Stomach (tissue), 9 donors: ENCODE results near the gene EBF3. TPM values are rescaled to one million over a fixed set of nuclear protein-coding genes. Genes with fewer than 3 reads are reported as not detected.

Source experiments
- DNase-seq, 2 donors: peaks; one replicate each; pipeline versions ENCODE4 v3.0.0 to v3.0.0-alpha.2; 2013 to 2019
- H3K27ac ChIP-seq, 5 donors: fragments of 200-600 bp in 4 of 5; sonication (generic) in 4 of 5; one replicate each; pipeline ENCODE4 v1.5.1; 2013 to 2019; ENCODE audit warnings: mild to moderate bottlenecking in 1 of 5, moderate library complexity in 1 of 5
- H3K27me3 ChIP-seq, 3 donors: fragments of 200-600 bp; sonication (generic); one replicate each; pipeline ENCODE4 v1.5.1; 2017 to 2019; ENCODE audit warnings: mixed run types in 1 of 3
- H3K36me3 ChIP-seq, 4 donors: fragments of 200-600 bp; sonication (generic); 1 replicate in 3 of 4; 2 replicates in 1 of 4; pipeline ENCODE4 v1.5.1; 2016 to 2019
- H3K4me1 ChIP-seq, 4 donors: fragments of 200-600 bp; sonication (generic); one replicate each; pipeline ENCODE4 v1.5.1; 2016 to 2019
- H3K4me3 ChIP-seq, 4 donors: fragments of 200-600 bp; sonication (generic) in 3 of 4; one replicate each; pipeline ENCODE4 v1.5.1; 2016 to 2019; ENCODE audit warnings: mild to moderate bottlenecking in 1 of 4
- H3K9me3 ChIP-seq, 4 donors: fragments of 200-600 bp; sonication (generic); one replicate each; pipeline ENCODE4 v1.5.1; 2016 to 2019
- CTCF ChIP-seq, 7 experiments: fragments of 450-650 bp in 4 of 7; fragments of 200-600 bp in 3 of 7; sonication (generic) in 3 of 7; IDR thresholded peaks; one replicate each; pipeline ENCODE4 v1.5.1; 2016 to 2019; ENCODE audit warnings: antibody characterized with exemption in 7 of 7, control low read depth in 2 of 7, mild to moderate bottlenecking in 1 of 7
- EP300 ChIP-seq: sonication (generic); formaldehyde crosslinking; IDR thresholded peaks from one replicate; pipeline ENCODE4 v1.6.1; 2017; ENCODE audit warnings: antibody characterized with exemption
- POLR2A ChIP-seq, 4 donors: fragments of 450-650 bp; IDR thresholded peaks; one replicate each; pipeline ENCODE4 v1.6.1; 2016; ENCODE audit warnings: antibody characterized with exemption in 4 of 4, control low read depth in 2 of 4, mild to moderate bottlenecking in 1 of 4, moderate library complexity in 1 of 4
- POLR2AphosphoS5 ChIP-seq, 3 donors: sonication (generic); formaldehyde crosslinking; IDR thresholded peaks; one replicate each; pipeline ENCODE4 v1.6.1; 2016; ENCODE audit warnings: antibody characterized with exemption in 3 of 3
- WGBS, 5 donors: extraction: QIAGEN DNeasy Blood & Tissue Kit in 3 of 5; methylation state at CpG; one replicate each; pipeline versions ENCODE4 v1.1.5 to v1.1.7; 2013 to 2018; 5-methylcytosine and 5-hydroxymethylcytosine counted together
- intact Hi-C: fragments of 100-400 bp; cut with DNase I; formaldehyde crosslinking; loops from one replicate; pipeline ENCODE4 v1.15.1; 2023; ENCODE audit warnings: low total_unique reads
- polyA plus RNA-seq, 3 donors: library from polyadenylated mRNA; stranded (reverse); fragments of 200-250 nt; gene quantifications; one replicate each; pipeline ENCODE4 v1.2.3, GENCODE V29; 2013
- total RNA-seq, 5 donors: library from RNA; depleted of rRNA; stranded (reverse); fragments of >200 nt; gene quantifications; one replicate each; pipeline versions ENCODE4 v1.1.0 to v1.2.3, GENCODE V29; 2014 to 2016
- donor health status: healthy with polysubstance abuse.
- donor health status: Bipolar disorder and iron deficiency.
- donor health status: healthy.

EBF3 gene
- total and polyA plus RNA-seq, 8 donors: 0.19 to 7.3 (median 0.58) TPM; not detected in 3

GRCh38 chr10:129876838-129877237 is 87.2 kb downstream of the EBF3 start:
- 82 to 93% (median 84%) methylated on average over 5 of the region's 5 CpGs for WGBS, 5 donors
- Histone ChIP-seq H3K4me1 (no peaks in the 10 kb centered on the region), H3K36me3 (no peaks in the 10 kb centered on the region), H3K4me3 (no peak overlapping the region), H3K27ac (no peak overlapping the region), H3K27me3 (peaks cover 0 to 14% (median 3%) of the 10 kb centered on the region in 3 donors), H3K9me3 (no peaks in the 10 kb centered on the region)
- intact Hi-C loops: no loop called here
- TF ChIP-seq CTCF (IDR thresholded peaks at IDR 0.05): no peak
- TF ChIP-seq POLR2AphosphoS5 (IDR thresholded peaks at IDR 0.05): no peak
- no peak for TF ChIP-seq POLR2A (IDR thresholded peaks at IDR 0.05)
- no peak for TF ChIP-seq EP300
- DNase-seq: no peak

- 74 to 82% (median 77%) methylated on average over 11 of the region's 11 CpGs for WGBS, 5 donors
- H3K27ac ChIP-seq: no peak overlapping the region
- intact Hi-C loops: no loop called here
- no peak for DNase-seq
- H3K4me3 ChIP-seq: no peak overlapping the region
- no peaks in the 10 kb centered on the region for H3K9me3 ChIP-seq
- peaks cover 0 to 3% (median 2%) of the 10 kb centered on the region in 4 donors for H3K4me1 ChIP-seq
- peaks cover 0 to 7% (median 3%) of the 10 kb centered on the region in 3 donors for H3K27me3 ChIP-seq
- TF ChIP-seq CTCF (IDR thresholded peaks at IDR 0.05) (no peak), POLR2AphosphoS5 (IDR thresholded peaks at IDR 0.05) (no peak), EP300 (no peak), POLR2A (IDR thresholded peaks at IDR 0.05) (no peak)
- H3K36me3 ChIP-seq: no peaks in the 10 kb centered on the region
Observed at GRCh38 chr10:129875993-129876726, 87.9 kb downstream of the EBF3 start.

DNA sequence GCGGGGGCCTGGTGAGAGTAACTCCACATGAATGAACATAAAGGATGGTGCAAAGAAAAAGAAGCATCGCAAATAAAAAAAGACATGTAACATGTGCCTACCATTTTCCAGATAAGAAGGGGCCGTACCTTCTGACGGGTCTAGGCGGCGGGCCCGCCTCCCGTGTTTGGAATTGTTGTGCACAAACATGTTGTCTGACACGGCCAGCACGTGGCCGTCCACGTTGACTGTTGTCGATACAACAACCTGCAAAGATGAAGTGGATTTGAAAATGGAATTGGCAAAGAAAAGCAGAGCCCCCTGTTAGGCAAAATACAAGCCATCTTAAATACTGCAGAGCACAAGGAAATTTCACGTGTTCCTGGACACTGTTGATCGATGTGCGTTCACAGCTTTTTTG is 90.7 kb downstream of the EBF3 start:
- H3K27ac ChIP-seq: no peak overlapping the region
- no peak for TF ChIP-seq POLR2A (IDR thresholded peaks at IDR 0.05)
- no peak for TF ChIP-seq POLR2AphosphoS5 (IDR thresholded peaks at IDR 0.05)
- TF ChIP-seq CTCF (IDR thresholded peaks at IDR 0.05): no peak
- H3K36me3 ChIP-seq: no peaks in the 10 kb centered on the region
- H3K4me1 ChIP-seq: peaks cover 0 to 10% (median 4%) of the 10 kb centered on the region in 4 donors
- H3K27me3 ChIP-seq: peaks cover 0 to 7% (median 0%) of the 10 kb centered on the region in 3 donors
- DNase-seq: no peak
- no peaks in the 10 kb centered on the region for H3K9me3 ChIP-seq
- WGBS, 5 donors: 90 to 93% (median 90%) methylated on average over 16 of the region's 16 CpGs
- intact Hi-C loops: no loop called here
- no peak overlapping the region for H3K4me3 ChIP-seq

GRCh38 chr10:129871966-129872365 is 92.1 kb downstream of the EBF3 start:
- H3K27ac ChIP-seq: no peak overlapping the region
- peaks cover 0 to 10% (median 4%) of the 10 kb centered on the region in 4 donors for H3K4me1 ChIP-seq
- H3K9me3 ChIP-seq: no peaks in the 10 kb centered on the region
- H3K36me3 ChIP-seq: no peaks in the 10 kb centered on the region
- H3K4me3 ChIP-seq: no peak overlapping the region
- no peak for DNase-seq
- intact Hi-C loops: no loop called here
- TF ChIP-seq CTCF (IDR thresholded peaks at IDR 0.05) (no peak), POLR2AphosphoS5 (IDR thresholded peaks at IDR 0.05) (no peak), EP300 (no peak), POLR2A (IDR thresholded peaks at IDR 0.05) (no peak)
- WGBS, 5 donors: 79 to 87% (median 82%) methylated on average over 8 of the region's 8 CpGs
- H3K27me3 ChIP-seq: peaks cover 0 to 7% (median 0%) of the 10 kb centered on the region in 3 donors
